HepG2 (cell line): Measurements from ENCODE around the gene FOXN3. TPM values are rescaled to one million over a fixed set of nuclear protein-coding genes. Genes with fewer than 3 reads are reported as not detected.

Source experiments
- ELF4 ChIP-seq: sonication (generic); formaldehyde crosslinking; IDR thresholded peaks from 2 replicates; pipeline ENCODE4 v1.5.0; 2020; ENCODE audit warnings: missing genetic modification reagents, mild to moderate bottlenecking, moderate library complexity, borderline replicate concordance
- EZH2 ChIP-seq: conservative IDR thresholded peaks from 2 replicates; pipeline ENCODE4 v1.6.1; 2012; ENCODE audit warnings: mild to moderate bottlenecking, low read depth, low read length, moderate library complexity
- FOXC1 ChIP-seq: sonication (generic); formaldehyde crosslinking; IDR thresholded peaks from 2 replicates; pipeline ENCODE4 v1.8.0; 2022; ENCODE audit warnings: mild to moderate bottlenecking, missing genetic modification reagents, borderline replicate concordance
- HES4 ChIP-seq: sonication (generic); formaldehyde crosslinking; IDR thresholded peaks from 2 replicates; pipeline ENCODE4 v1.9.0; 2021; ENCODE audit warnings: mild to moderate bottlenecking, missing genetic modification reagents, borderline replicate concordance
- HINFP ChIP-seq: sonication (generic); formaldehyde crosslinking; IDR thresholded peaks from 2 replicates; pipeline ENCODE4 v1.4.0; 2020; ENCODE audit warnings: low read depth, mild to moderate bottlenecking, missing genetic modification reagents
- HIVEP1 ChIP-seq: sonication (generic); formaldehyde crosslinking; IDR thresholded peaks from 2 replicates; pipeline ENCODE4 v1.4.0; 2020; ENCODE audit warnings: mild to moderate bottlenecking, missing genetic modification reagents
- MIER3 ChIP-seq: IDR thresholded peaks from 2 replicates; pipeline ENCODE4 v1.6.1; 2016; ENCODE audit warnings: missing compliant biosample characterization, borderline replicate concordance
- MLXIP ChIP-seq: sonication (generic); formaldehyde crosslinking; IDR thresholded peaks from 2 replicates; pipeline ENCODE4 v1.9.0; 2021; ENCODE audit warnings: missing genetic modification reagents, borderline replicate concordance
- NCOA2 ChIP-seq: sonication (generic); formaldehyde crosslinking; IDR thresholded peaks from 2 replicates; pipeline ENCODE4 v1.8.0; 2022; ENCODE audit warnings: inconsistent platforms
- SNRNP70 ChIP-seq: fragments of 200-400 bp; formaldehyde crosslinking; IDR thresholded peaks from 2 replicates; pipeline ENCODE4 v1.6.1; 2017; ENCODE audit warnings: mild to moderate bottlenecking, low read depth, low read length, moderate library complexity
- TARDBP ChIP-seq: sonication (generic); formaldehyde crosslinking; IDR thresholded peaks from 2 replicates; pipeline ENCODE4 v1.8.0; 2022; ENCODE audit warnings: mild to moderate bottlenecking, missing genetic modification reagents
- ZBTB37 ChIP-seq: sonication (generic); formaldehyde crosslinking; IDR thresholded peaks from 2 replicates; pipeline ENCODE4 v1.4.0; 2020; ENCODE audit warnings: mild to moderate bottlenecking, missing genetic modification reagents
- ZFP37 ChIP-seq: sonication (generic); formaldehyde crosslinking; IDR thresholded peaks from 2 replicates; pipeline ENCODE4 v1.4.0; 2020; ENCODE audit warnings: missing genetic modification reagents, borderline replicate concordance
- ZNF430 ChIP-seq: sonication (generic); formaldehyde crosslinking; IDR thresholded peaks from 2 replicates; pipeline ENCODE4 v1.9.0; 2021; ENCODE audit warnings: mild to moderate bottlenecking, missing genetic modification reagents
- polyA plus RNA-seq, 8 experiments: library from polyadenylated mRNA; depleted of rRNA in 3 of 8; stranded (reverse) in 7 of 8; unstranded in 1 of 8; fragments of >200 nt; fragmentation: Illumina TruSeq in 4 of 8; extraction: Trizol in 4 of 8; gene quantifications; 2 replicates each; pipeline versions ENCODE4 v1.2.1 to v1.2.3, GENCODE V29; 2011 to 2016; ENCODE audit warnings: low read depth in 4 of 8, missing spikeins in 1 of 8, mixed read lengths in 1 of 8; ENCODE audit not compliant: insufficient read depth in 1 of 8
- total RNA-seq, 5 experiments: library from RNA; depleted of rRNA; stranded (reverse); fragments of >200 nt; fragmentation: Illumina TruSeq; extraction: Trizol; gene quantifications; 2 replicates each; pipeline ENCODE4 v1.2.3, GENCODE V29; 2016; ENCODE audit warnings: low read depth in 1 of 5
- TF ChIP-seq, protein P1 (sequence below): sonication (generic); formaldehyde crosslinking; IDR thresholded peaks from 2 replicates; pipeline ENCODE4 v1.4.0; 2020; ENCODE audit warnings: mild to moderate bottlenecking, missing genetic modification reagents, borderline replicate concordance

The FOXN3 gene
- total and polyA plus RNA-seq, 2 of the 13 experiments (the other 11 are each of a cell fraction or from before 2014, with no cell fraction given), result 32.4 to 70.2 TPM

GRCh38 chr14:89232265-89233070 lies 184.6 kb downstream of the FOXN3 start (continued):
- 0 out of 2 replicates have a peak, but pooled peaks have one; percentile 42 for TF ChIP-seq ZFP37 (CRISPR knock-in tag)
- TF ChIP-seq MLXIP (CRISPR knock-in tag), result no peak
- TF ChIP-seq FOXC1 (CRISPR knock-in tag), result peak; percentile 59; the same call in 1 of the 2 replicates
- no peak for TF ChIP-seq ELF4 (CRISPR knock-in tag)
- 0 out of 2 replicates have a peak, but pooled peaks have one; percentile 32 for TF ChIP-seq MIER3 (CRISPR knock-in tag)
- peak; percentile 62 for TF ChIP-seq TARDBP (CRISPR knock-in tag)
- no peak for TF ChIP-seq HES4 (CRISPR knock-in tag)
- no peak for TF ChIP-seq EZH2
- no peak; the same call in 1 of the 2 replicates for TF ChIP-seq HIVEP1 (CRISPR knock-in tag)
- TF ChIP-seq ZNF430, result 0 out of 2 replicates have a peak, but pooled peaks have one; percentile 67
- TF ChIP-seq, protein P1, sequence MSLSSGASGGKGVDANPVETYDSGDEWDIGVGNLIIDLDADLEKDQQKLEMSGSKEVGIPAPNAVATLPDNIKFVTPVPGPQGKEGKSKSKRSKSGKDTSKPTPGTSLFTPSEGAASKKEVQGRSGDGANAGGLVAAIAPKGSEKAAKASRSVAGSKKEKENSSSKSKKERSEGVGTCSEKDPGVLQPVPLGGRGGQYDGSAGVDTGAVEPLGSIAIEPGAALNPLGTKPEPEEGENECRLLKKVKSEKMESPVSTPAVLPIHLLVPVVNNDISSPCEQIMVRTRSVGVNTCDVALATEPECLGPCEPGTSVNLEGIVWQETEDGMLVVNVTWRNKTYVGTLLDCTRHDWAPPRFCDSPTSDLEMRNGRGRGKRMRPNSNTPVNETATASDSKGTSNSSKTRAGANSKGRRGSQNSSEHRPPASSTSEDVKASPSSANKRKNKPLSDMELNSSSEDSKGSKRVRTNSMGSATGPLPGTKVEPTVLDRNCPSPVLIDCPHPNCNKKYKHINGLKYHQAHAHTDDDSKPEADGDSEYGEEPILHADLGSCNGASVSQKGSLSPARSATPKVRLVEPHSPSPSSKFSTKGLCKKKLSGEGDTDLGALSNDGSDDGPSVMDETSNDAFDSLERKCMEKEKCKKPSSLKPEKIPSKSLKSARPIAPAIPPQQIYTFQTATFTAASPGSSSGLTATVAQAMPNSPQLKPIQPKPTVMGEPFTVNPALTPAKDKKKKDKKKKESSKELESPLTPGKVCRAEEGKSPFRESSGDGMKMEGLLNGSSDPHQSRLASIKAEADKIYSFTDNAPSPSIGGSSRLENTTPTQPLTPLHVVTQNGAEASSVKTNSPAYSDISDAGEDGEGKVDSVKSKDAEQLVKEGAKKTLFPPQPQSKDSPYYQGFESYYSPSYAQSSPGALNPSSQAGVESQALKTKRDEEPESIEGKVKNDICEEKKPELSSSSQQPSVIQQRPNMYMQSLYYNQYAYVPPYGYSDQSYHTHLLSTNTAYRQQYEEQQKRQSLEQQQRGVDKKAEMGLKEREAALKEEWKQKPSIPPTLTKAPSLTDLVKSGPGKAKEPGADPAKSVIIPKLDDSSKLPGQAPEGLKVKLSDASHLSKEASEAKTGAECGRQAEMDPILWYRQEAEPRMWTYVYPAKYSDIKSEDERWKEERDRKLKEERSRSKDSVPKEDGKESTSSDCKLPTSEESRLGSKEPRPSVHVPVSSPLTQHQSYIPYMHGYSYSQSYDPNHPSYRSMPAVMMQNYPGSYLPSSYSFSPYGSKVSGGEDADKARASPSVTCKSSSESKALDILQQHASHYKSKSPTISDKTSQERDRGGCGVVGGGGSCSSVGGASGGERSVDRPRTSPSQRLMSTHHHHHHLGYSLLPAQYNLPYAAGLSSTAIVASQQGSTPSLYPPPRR, result peak; percentile 89
- TF ChIP-seq SNRNP70, result no peak
- peak; percentile 89 for TF ChIP-seq NCOA2 (CRISPR knock-in tag)
- TF ChIP-seq HINFP (CRISPR knock-in tag), result peak; percentile 77; the same call in 1 of the 2 replicates
- peak; percentile 74; the same call in 1 of the 2 replicates for TF ChIP-seq ZBTB37
